GM12878 (cell line): ENCODE measurements around the gene SLC9A7. TPM values are rescaled to one million over a fixed set of nuclear protein-coding genes. Genes with fewer than 3 reads are reported as not detected.

Experiments used
- BCL11A ChIP-seq: IDR thresholded peaks from 2 replicates; pipeline ENCODE4 v1.6.1; 2011; ENCODE audit warnings: low read depth, low read length
- CEBPB ChIP-seq, 2 experiments: fragments of 150-350 bp in 1 of 2; IDR thresholded peaks; 2 replicates each; pipeline ENCODE4 v1.6.1; 2012 to 2014; ENCODE audit warnings: low read depth in 2 of 2, low read length in 2 of 2, borderline replicate concordance in 1 of 2, inconsistent platforms in 1 of 2
- CHD2 ChIP-seq: IDR thresholded peaks from 2 replicates; pipeline ENCODE4 v1.6.1; 2011; ENCODE audit warnings: low read depth, low read length, improper control_type of control experiment, borderline replicate concordance
- CREB1 ChIP-seq: IDR thresholded peaks from 2 replicates; pipeline ENCODE4 v1.6.1; 2012; ENCODE audit warnings: low read depth, mild to moderate bottlenecking, inconsistent platforms
- CREM ChIP-seq: IDR thresholded peaks from 2 replicates; pipeline ENCODE4 v1.6.1; 2014; ENCODE audit warnings: antibody characterized with exemption, low read depth
- EED ChIP-seq: sonication (generic); IDR thresholded peaks from 2 replicates; pipeline ENCODE4 v1.6.1; 2016; ENCODE audit warnings: antibody characterized with exemption, low read depth
- EP300 ChIP-seq, 2 experiments: fragments of 150-350 bp in 1 of 2; IDR thresholded peaks; 2 replicates each; pipeline ENCODE4 v1.6.1; 2011 to 2012; ENCODE audit warnings: low read depth in 2 of 2, low read length in 2 of 2, borderline replicate concordance in 1 of 2, improper control_type of control experiment in 1 of 2, inconsistent platforms in 1 of 2; ENCODE audit not compliant: control insufficient read depth in 1 of 2
- ESRRA ChIP-seq: IDR thresholded peaks from 2 replicates; pipeline ENCODE4 v1.6.1; 2012; ENCODE audit warnings: mild to moderate bottlenecking, low read length, improper control_type of control experiment
- EZH2 ChIP-seq: IDR thresholded peaks from 2 replicates; pipeline ENCODE4 v1.6.1; 2012; ENCODE audit warnings: low read depth, mild to moderate bottlenecking, control low read depth, inconsistent platforms, low read length, borderline replicate concordance; ENCODE audit not compliant: control insufficient read depth
- FOXK2 ChIP-seq: fragments of 450-650 bp; IDR thresholded peaks from 2 replicates; pipeline ENCODE4 v1.6.1; 2017; ENCODE audit warnings: mild to moderate bottlenecking, moderate library complexity
- GATAD2B ChIP-seq: fragments of 450-650 bp; conservative IDR thresholded peaks from 2 replicates; pipeline ENCODE4 v1.6.1; 2017; ENCODE audit warnings: low read depth, mild to moderate bottlenecking, moderate library complexity
- JUNB ChIP-seq: IDR thresholded peaks from 2 replicates; pipeline ENCODE4 v1.6.1; 2016; ENCODE audit warnings: antibody characterized with exemption, mild to moderate bottlenecking
- MYC ChIP-seq: IDR thresholded peaks from 2 replicates; pipeline ENCODE4 v1.6.1; 2011; ENCODE audit warnings: mild to moderate bottlenecking, low read length, moderate library complexity, inconsistent platforms; ENCODE audit not compliant: insufficient read depth, insufficient replicate concordance, insufficient read length, severe bottlenecking
- NFYA ChIP-seq: IDR thresholded peaks from 2 replicates; pipeline ENCODE4 v1.6.1; 2011; ENCODE audit warnings: low read depth, mild to moderate bottlenecking, low read length, improper control_type of control experiment, borderline replicate concordance
- PML ChIP-seq: IDR thresholded peaks from 2 replicates; pipeline ENCODE4 v1.6.1; 2012; ENCODE audit warnings: low read length, inconsistent platforms
- RBBP5 ChIP-seq: fragments of 200-600 bp; sonication (generic); conservative IDR thresholded peaks from 2 replicates; pipeline ENCODE4 v1.6.1; 2016
- RCOR1 ChIP-seq: conservative IDR thresholded peaks from 2 replicates; pipeline ENCODE4 v1.6.1; 2012; ENCODE audit warnings: low read depth, low read length, improper control_type of control experiment
- RELA ChIP-seq: fragments of 450-650 bp; IDR thresholded peaks from 2 replicates; pipeline ENCODE4 v1.8.0; 2014; ENCODE audit warnings: borderline replicate concordance; ENCODE audit not compliant: partially characterized antibody
- RFX5 ChIP-seq: IDR thresholded peaks from 2 replicates; pipeline ENCODE4 v1.6.1; 2011; ENCODE audit warnings: low read depth, low read length, improper control_type of control experiment
- polyA plus RNA-seq, 11 experiments: library from polyadenylated mRNA; depleted of rRNA in 4 of 11; unstranded in 6 of 11; stranded (reverse) in 5 of 11; fragments of >200 nt; fragmentation: Nextera tagmentation in 4 of 11; fragmentation: Illumina TruSeq in 1 of 11; extraction: Ambion mirVana in 4 of 11; extraction: Trizol in 1 of 11; gene quantifications; 1 replicate in 1 of 11; 2 replicates in 10 of 11; pipeline versions ENCODE4 v1.2.1 to v1.2.3, GENCODE V29; 2011 to 2016; ENCODE audit warnings: inconsistent platforms in 2 of 11, missing spikeins in 2 of 11, low read depth in 1 of 11
- total RNA-seq, 4 experiments: library from RNA; depleted of rRNA in 3 of 4; stranded (reverse); fragments of >200 nt in 3 of 4; fragmentation: Illumina TruSeq in 1 of 4; extraction: Trizol in 1 of 4; gene quantifications; 2 replicates each; pipeline versions ENCODE4 v1.2.1 to v1.2.3, GENCODE V29; 2013 to 2021
- TF ChIP-seq, protein P1 (sequence below): fragments of 450-650 bp; formaldehyde crosslinking; IDR thresholded peaks from 2 replicates; pipeline ENCODE4 v1.4.0; 2020; ENCODE audit warnings: mild to moderate bottlenecking, moderate library complexity
- TF ChIP-seq, protein P2 (sequence below): IDR thresholded peaks from 2 replicates; pipeline ENCODE4 v1.6.1; 2012; ENCODE audit warnings: mild to moderate bottlenecking, low read depth, low read length
- TF ChIP-seq, protein P3 (sequence below): fragments of 450-650 bp; IDR thresholded peaks from 2 replicates; pipeline ENCODE4 v1.6.1; 2016; ENCODE audit warnings: mild to moderate bottlenecking

The SLC9A7 gene
- total and polyA plus RNA-seq, 10 of the 15 experiments (the other 5 are each of a cell fraction or from before 2014, with no cell fraction given): 5.0 to 62.8 (median 30.5) TPM

DNA sequence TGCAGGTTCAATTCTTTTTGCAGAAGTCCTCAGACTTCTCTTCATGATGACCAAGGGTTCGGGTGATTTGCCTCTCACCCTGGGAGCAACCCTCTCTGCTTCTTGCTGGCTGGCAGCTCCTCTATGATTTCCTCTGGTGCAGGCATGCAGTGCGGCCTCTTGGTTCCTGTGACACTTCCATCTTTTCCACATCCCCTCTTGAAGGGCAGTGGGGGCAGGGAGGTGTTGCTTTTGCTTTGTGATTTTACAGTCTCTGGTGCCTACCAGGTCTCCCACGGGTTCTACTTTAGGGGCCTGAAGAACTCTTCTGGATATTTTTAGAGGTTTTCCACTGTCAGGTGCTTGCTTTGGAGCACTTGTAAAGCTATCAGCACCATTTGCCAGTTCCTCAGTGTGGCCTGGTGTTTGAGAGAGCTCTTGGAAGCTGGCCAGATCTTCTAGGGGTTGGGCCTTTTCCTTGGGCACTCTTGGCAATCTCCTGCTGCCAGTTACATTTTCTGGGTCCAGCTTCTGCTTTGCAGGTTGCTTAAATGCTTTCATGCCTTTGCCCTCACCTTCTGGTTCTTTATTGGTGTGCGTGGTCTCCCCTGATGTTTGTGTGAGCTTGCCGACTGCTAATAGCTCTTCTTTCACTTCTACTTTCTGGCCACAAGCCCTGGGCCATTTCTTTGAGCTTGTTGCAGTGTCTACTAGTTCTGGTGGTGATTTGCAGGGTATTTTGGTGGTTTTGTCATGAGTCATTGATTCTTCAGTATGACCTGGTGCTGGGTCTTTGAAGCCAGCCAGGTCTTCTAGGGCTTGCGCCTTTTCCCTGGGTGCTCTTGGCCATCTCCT is 196.9 kb downstream of the SLC9A7 start (continued):
- TF ChIP-seq, protein P1, sequence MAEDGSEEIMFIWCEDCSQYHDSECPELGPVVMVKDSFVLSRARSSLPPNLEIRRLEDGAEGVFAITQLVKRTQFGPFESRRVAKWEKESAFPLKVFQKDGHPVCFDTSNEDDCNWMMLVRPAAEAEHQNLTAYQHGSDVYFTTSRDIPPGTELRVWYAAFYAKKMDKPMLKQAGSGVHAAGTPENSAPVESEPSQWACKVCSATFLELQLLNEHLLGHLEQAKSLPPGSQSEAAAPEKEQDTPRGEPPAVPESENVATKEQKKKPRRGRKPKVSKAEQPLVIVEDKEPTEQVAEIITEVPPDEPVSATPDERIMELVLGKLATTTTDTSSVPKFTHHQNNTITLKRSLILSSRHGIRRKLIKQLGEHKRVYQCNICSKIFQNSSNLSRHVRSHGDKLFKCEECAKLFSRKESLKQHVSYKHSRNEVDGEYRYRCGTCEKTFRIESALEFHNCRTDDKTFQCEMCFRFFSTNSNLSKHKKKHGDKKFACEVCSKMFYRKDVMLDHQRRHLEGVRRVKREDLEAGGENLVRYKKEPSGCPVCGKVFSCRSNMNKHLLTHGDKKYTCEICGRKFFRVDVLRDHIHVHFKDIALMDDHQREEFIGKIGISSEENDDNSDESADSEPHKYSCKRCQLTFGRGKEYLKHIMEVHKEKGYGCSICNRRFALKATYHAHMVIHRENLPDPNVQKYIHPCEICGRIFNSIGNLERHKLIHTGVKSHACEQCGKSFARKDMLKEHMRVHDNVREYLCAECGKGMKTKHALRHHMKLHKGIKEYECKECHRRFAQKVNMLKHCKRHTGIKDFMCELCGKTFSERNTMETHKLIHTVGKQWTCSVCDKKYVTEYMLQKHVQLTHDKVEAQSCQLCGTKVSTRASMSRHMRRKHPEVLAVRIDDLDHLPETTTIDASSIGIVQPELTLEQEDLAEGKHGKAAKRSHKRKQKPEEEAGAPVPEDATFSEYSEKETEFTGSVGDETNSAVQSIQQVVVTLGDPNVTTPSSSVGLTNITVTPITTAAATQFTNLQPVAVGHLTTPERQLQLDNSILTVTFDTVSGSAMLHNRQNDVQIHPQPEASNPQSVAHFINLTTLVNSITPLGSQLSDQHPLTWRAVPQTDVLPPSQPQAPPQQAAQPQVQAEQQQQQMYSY (CRISPR knock-in tag): no peak
- TF ChIP-seq RELA (no peak), NFYA (no peak), RBBP5 (no peak), GATAD2B (0 out of 2 replicates have a peak, but pooled peaks have one; percentile 33), ESRRA (no peak), RFX5 (no peak), FOXK2 (no peak), CHD2 (no peak), RCOR1 (no peak), CREB1 (0 out of 2 replicates have a peak, but pooled peaks have one; percentile 51), PML (no peak), BCL11A (peak; percentile 91), CREM (peak; percentile 57), MYC (no peak), EED (peak; percentile 56; the same call in 1 of the 2 replicates), EP300 (IDR thresholded peaks at IDR 0.05; ENCODE audit: borderline replicate concordance in 1 of 2, control insufficient read depth in 1 of 2, low read depth in 2 of 2, low read length in 2 of 2) (peak; percentile 70 to 94), EZH2 (no peak), CEBPB (IDR thresholded peaks at IDR 0.05; ENCODE audit: borderline replicate concordance in 1 of 2, low read depth in 2 of 2, low read length in 2 of 2) (no peak), JUNB (peak; percentile 78)
- TF ChIP-seq, protein P2, sequence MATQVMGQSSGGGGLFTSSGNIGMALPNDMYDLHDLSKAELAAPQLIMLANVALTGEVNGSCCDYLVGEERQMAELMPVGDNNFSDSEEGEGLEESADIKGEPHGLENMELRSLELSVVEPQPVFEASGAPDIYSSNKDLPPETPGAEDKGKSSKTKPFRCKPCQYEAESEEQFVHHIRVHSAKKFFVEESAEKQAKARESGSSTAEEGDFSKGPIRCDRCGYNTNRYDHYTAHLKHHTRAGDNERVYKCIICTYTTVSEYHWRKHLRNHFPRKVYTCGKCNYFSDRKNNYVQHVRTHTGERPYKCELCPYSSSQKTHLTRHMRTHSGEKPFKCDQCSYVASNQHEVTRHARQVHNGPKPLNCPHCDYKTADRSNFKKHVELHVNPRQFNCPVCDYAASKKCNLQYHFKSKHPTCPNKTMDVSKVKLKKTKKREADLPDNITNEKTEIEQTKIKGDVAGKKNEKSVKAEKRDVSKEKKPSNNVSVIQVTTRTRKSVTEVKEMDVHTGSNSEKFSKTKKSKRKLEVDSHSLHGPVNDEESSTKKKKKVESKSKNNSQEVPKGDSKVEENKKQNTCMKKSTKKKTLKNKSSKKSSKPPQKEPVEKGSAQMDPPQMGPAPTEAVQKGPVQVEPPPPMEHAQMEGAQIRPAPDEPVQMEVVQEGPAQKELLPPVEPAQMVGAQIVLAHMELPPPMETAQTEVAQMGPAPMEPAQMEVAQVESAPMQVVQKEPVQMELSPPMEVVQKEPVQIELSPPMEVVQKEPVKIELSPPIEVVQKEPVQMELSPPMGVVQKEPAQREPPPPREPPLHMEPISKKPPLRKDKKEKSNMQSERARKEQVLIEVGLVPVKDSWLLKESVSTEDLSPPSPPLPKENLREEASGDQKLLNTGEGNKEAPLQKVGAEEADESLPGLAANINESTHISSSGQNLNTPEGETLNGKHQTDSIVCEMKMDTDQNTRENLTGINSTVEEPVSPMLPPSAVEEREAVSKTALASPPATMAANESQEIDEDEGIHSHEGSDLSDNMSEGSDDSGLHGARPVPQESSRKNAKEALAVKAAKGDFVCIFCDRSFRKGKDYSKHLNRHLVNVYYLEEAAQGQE: no peak
- TF ChIP-seq, protein P3, sequence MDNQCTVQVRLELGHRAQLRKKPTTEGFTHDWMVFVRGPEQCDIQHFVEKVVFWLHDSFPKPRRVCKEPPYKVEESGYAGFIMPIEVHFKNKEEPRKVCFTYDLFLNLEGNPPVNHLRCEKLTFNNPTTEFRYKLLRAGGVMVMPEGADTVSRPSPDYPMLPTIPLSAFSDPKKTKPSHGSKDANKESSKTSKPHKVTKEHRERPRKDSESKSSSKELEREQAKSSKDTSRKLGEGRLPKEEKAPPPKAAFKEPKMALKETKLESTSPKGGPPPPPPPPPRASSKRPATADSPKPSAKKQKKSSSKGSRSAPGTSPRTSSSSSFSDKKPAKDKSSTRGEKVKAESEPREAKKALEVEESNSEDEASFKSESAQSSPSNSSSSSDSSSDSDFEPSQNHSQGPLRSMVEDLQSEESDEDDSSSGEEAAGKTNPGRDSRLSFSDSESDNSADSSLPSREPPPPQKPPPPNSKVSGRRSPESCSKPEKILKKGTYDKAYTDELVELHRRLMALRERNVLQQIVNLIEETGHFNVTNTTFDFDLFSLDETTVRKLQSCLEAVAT: peak; percentile 68; the same call in 1 of the 2 replicates
